ENCODE data around the gene CUL4B.
A peak's percentile ranks its signal among the peaks of the same experiment; 100 is the strongest.
"Not testable (repeated sequence)": the region's sequence is repeated elsewhere in the genome, so short reads cannot be mapped to it uniquely, and the experiment has no call there.

Gene CUL4B

DNA sequence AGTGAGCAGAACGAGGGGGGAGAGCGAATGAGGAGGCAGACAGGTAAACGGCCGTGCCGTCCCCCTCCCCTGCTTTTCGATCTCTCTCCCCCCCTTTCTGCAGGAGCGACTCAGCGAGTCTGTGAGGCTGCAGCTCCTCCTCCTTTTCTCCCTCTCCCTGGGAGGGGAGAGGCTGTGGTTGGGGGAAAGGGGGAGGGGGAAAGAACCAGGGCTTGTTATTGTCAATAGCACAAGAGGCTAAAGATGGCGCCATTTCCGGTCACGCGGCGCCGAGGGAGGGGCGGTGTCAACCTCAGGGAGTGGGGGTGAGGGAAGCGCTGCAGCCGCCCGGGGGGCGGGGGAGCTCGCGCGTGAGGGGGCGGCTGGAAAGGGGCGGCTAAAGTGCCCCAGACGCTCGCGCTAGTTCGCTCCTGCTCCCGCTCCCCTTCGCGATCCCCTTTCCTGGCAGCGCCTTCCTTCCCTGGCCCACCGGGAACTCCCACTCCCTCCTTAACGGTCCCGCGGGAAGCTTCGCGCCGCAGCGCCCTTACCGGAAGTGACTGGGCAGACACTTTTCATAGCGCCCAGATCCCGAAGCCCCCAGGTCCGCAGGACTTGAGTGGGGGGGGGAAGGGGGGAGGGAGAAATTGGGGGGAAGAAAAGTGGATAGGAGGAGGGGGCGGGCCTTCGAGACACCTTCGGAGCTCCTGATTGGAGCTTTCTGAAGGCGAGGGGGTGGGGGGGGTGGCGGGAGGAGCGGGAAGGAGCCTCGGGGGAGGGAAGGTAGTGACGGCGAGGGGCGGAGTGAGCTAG lies at the start of gene CUL4B:
Gene CUL4B, minus strand, starts transcription at position 121 of the 792 bp plus-strand sequence. CDS start 324 bp downstream, outside the sequence.
- no peak for FAIRE-seq

- FAIRE-seq = no peak
Observed at GRCh38 chrX:120604361-120604782, 43.6 kb upstream of the CUL4B start.

- peak; percentile 94 for FAIRE-seq
Observed at GRCh38 chrX:120603707-120604360, 43.1 kb upstream of the CUL4B start, which contains the start of gene MCTS1. MCTS1 (plus strand) TSS chrX:120604101; CDS start chrX:120604237, 136 bp downstream.

DNA sequence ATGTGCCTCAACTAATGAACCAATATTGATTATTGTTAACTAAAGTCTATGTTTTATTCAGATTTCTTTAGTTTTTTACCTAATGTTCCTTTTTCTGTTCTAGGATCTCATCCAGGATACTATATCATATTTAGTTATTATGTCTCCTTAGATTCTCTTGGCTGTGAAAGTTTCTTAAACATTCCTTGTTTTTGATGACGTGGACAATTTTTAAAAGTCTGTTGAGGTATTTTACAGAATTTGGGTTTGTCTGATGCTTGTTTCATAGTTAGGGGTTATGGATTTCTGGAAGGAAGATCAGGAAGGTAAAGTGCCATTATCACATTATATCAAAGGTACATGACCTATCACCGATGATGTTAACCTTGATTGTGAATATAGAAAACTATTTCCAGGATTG lies 24.9 kb upstream of the CUL4B start:
- no peak for FAIRE-seq

DNA sequence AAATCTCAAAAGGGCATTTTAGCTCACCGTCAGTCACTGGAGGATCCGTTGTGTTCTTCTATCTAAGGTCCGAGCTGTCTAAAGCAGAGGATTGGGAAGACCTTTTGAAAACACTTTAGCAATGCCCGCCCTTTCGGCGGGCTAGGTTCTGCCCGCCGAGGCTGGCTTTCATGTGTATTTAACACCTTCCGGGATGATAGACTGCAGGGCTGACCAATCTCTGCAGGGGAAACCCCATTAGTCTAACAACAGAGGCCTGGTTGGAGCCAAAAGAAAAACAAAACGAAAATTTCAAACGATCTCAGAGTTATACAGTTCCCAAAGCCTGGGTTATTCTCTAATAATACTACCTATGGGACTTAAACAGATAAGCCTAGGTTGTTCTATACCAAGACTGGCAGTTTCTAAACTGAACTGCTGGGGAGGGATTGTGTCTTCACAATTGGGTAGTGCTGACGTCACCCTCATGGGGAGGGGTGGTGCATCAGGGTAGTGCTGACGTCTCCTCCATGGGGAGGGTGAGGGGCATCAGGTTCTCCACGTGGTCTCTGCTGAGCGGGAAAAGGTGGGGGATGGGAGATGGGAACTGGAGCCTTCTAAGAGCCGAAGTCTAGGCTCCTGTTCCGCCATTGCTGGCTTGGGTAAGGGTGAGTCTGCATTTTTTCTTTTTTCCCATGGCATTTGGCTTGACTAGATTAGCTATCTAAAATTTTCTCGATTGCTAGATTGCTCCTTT lies 14.8 kb upstream of the CUL4B start:
- no peak for FAIRE-seq

DNA sequence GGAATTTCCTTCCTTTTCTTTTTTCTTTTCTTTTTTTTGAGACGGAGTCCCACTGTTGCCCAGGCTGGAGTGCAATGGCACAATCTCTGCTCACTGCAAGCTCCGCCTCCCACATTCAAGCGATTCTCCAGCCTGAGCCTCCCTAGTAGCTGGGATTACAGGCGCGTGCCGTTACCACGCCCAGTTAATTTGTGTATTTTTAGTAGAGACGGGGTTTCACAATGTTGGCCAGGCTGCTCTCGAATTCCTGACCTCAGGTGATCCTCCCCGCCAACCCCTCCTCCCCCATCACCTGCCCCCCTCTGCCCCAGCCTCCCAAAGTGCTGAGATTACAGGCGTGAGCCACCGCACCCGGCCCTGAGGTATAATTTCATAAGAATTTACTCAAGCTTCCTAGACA lies 13.0 kb upstream of the CUL4B start:
- not testable (repeated sequence) for FAIRE-seq

- no peak for FAIRE-seq
Observed at GRCh38 chrX:120570011-120570600, 9.3 kb upstream of the CUL4B start.

DNA sequence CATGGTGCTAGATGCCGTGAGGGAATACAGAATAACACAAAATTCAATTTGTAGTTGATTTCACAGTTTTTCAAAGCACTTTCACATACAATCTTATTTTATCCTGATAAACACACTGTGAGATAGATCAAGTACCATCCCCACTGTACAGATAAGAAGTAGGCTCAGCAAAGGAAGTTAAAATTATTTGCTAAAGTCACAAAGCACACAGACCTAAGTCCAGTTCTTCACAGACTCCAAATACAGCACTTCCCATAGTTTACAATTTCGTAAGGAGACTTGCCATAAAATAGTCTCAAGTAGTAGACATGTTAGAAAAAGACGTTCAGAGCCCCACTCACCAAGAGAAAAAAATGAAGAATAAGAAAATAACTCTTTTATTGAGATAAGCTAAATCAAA lies 7.8 kb upstream of the CUL4B start:
- FAIRE-seq = no peak

DNA sequence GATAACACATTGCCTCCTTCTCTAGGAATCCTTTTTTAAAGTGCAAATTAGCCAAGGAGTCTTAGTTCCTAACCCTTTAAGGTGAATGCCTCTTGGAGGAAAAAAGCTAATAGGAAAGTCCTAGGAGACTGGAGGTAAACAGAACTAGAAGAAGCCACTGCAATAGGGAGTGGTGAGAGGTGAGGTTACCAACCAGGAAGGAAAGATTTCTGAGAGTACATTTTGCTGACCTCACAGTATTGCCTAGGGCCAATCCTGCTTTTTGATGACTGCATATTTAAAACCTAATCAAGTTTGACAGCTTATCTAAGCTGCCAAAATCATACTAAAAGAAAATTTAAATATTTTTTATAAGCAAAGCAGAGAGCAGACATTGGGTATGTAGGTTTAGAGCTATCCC lies 7.3 kb upstream of the CUL4B start:
- FAIRE-seq = peak; percentile 79

- FAIRE-seq = no peak
Observed at GRCh38 chrX:120566817-120567216, 6.1 kb upstream of the CUL4B start.

DNA sequence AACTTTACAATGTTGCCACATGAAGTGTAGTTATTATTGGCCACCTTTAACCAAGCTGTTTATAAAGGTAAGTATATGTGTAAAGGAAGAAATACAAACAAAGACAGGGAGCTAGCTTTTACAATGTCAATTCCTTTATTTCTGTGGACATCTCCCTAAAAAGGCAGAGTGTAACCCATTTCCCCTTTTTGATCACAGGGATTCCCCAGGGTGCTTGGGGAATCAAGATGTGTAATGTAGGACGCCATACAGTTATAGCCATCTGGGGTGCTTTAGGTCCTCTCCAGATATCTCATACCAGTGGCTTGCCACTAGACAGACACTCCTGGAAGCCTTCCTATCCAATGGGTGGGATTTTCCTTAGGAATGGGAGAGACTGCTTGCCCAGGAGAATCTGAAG lies 4.2 kb upstream of the CUL4B start:
- no peak for FAIRE-seq

- FAIRE-seq = no peak
Observed at GRCh38 chrX:120562569-120562926, 1.8 kb upstream of the CUL4B start.

DNA sequence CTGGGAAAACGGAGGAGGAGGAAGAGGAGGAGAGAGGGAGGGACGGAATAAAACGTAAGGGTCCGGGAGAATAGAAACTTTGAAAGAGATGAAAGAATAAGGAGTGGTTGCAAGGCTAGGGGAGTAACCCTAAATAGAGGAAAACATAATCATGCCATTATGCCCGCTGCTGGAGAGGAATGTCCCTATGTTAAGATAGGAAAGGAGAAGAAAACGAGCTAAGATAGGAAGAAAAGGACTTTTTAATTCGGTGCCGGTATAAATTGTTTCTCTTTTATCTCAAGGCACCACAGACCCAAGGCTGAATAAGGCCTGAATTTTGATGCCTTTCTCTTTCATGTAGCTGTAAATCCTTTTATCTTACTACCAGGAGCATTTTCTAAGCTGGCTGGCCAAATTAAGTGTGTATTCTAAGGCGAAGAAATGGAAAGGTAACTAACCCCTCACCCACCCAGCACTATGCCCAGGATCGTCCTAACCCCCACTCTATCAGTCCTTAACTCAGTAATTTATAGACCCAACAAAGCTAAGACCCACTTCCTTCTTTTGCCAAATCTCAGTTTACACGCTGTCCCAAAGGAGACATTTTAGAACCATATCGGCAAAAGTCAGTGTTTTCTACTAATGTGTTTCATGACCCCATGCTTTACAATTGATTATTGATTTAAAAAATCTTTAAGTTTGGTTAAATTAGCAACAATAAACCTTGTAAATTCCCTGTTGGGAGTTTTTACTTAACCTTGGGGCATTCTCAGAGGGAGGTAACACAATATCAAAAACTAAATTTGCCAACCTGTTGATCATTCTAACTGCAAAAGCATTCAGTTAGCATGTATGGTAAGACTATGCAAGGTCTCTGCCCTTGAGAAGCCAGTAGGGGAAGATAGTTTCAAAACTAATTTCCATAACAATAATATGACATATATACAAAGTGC lies 1.1 kb upstream of the CUL4B start:
- no peak for FAIRE-seq

DNA sequence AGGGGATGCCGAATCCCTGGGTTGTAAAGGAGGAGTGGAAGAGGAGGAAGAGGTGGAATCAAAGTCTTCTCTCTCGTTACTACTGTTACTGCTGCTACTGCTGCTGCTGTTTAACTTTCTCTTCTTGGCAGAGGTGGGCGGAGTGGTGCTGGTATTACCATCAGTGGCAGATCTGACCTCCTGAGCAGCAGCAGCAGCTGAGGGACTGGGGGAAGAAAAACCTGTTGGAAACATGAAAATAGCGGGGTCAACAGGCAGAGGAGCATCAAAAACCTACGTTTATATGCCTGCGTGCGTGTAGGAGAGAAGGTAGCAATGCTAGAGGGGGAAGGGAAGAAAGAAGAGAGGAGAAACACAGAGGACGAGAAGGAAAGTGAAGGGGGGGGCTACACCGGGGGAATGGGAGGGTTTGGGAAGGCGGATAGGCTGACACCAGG lies 339 bp downstream of the CUL4B start:
- no peak for FAIRE-seq

DNA sequence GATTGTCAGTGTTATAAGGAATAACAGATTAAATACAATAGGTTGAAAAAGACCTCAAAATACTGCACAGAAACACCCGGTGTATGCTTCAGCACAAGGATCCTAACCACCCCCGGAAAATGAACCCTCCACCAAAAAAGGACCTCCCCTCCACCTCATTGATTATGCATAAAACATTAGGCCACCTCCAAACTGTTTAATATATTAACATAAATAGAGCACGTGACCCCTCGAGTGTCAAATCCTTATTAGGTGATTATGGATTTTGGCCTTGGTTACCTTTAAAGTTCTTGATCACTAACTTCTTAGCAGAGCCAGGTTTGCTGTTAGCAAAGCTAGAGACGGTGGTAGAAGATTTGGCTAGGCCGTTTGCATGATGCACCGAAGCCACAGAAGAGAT lies 958 bp downstream of the CUL4B start:
- peak; percentile 5 for FAIRE-seq

DNA sequence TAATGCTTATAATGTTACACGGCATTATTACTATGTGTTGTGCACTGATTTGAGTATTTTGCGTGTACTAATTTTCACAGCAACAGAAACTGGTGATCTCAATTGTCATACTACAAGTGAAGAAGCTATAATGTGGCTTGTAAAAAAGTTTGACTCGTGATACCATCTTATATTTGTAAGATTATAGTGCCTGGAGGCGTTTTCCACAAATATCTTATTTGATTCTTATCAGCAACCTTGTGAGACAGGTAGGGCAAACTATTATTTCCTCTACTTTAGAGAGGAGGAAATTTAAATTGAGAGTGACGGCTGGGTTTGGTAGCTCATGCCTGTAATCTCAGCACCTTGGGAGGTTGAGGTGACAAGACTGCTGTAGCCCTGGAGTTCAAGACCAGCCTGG lies 4.5 kb downstream of the CUL4B start:
- FAIRE-seq = no peak

DNA sequence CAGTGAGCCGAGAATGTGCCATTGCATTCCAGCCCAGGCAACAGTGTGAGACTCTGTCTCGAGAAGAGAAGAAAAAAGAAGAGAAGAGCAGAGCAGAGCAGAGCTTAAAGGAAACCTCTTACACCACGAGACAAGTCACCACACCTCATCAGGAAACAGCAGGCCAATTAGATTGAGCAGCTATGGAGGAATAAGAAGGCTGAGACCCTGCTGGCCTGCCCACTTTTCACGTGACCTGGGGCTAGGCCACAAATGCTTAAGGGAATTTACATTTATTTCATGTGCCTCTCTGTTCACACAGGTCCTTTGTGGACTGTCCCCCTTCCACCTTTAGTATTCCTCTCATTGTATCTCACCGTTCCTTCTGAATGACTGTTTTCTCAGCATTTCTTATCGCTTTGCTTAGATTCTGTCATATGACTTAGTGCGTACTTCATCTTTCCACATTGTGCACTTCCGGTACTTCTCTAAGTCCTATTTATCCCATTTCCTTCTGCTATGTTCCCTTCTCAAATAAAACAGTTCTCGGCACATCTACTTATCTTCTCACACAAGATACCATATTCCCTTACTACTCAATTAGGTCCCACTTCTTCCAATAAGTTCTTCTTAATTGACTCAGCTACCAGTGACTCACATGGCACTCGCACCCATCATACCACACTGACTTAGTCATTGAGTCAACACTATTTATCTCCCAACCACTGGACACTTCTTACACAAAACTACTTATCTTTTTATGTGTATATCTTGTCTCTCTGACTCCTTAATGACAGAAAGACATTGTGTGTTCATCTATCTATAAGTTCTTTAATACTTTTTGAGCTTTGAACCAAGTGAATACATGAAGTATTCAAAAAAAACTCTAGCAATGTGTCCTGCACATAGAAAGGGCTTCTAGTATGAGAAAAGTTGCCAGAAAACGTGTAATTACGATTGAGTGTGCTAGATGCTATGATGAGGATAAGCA lies 11.0 kb downstream of the CUL4B start:
- peak; percentile 97 for FAIRE-seq

DNA sequence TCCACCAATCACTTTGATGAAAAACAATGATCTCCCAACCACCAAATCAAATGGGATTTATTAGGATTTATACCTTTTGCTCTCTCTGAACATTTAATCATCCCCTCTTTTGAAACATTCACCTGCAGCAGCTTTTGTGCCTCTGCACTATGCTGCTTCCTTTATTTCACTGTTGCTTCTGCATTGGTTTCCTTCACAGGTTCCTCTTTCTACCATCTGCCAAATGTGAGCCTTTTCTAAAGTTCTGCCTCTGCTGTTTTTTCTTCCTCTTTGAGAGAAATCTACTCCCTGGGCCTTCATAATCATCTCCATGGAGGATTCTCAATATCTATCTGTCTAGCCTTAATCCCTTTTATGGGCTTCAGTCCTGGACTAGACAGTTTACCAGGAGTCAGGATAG lies 24.7 kb downstream of the CUL4B start:
- FAIRE-seq = no peak

DNA sequence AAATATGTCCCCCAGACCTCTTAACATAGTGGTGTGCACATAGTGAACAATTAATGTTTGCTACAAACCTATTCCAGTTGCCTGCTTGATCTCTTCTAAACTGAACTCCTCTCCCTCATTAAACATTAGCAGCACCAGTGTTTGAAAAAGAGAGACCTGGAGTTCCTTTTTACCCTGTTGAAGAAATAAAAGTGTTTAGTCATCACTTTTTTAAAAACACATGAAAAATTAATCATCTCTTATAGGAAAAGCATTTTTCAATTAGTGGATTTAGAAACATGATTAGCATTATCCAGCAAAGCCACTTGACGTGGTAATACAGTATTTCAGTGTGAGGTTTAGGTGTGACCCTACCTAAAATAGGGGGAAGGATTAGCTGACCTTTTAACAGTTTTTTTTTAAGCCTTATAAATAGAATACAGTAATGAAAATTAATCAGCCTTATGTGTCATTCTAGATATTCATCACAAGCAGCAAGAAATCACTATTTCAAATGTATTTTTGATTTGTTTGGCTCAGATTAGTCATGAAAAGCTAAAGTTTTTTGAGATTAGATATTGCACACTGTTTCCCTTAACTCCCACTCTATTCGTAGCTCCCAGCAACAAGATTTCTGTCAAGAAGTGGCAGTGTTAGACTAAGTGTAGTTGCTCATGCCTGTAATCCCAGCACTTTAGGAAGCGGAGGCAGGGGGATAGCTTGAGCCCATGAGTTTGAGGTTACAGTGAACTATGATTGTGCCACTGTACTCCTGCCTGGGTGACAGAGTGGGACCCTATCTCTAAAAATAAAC lies 26.2 kb downstream of the CUL4B start:
- FAIRE-seq = peak; percentile 38

DNA sequence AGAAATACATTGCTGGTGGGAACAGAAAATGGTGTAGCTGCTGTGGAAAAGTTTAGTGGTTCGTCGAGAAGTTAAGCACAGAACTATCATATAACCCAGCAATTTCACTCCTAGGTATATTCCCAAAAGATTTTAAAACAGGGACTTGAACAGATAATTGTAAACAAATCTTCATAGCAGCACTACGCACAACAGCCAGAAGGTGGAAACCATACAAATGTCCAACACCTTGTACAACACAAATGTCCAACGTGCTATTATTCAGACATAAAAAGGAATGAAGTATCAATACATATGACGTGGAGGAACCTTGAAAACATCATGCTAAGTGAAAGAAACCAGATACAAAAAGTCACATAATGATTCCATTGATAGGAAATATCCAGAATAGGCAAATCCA lies 37.9 kb downstream of the CUL4B start:
- no peak for FAIRE-seq
